CD8-positive, alpha-beta memory T cell (primary cell): ENCODE measurements around the gene FBRSL1. TPM values are rescaled to one million over a fixed set of nuclear protein-coding genes. Genes with fewer than 3 reads are reported as not detected.
A peak's percentile ranks its signal among the peaks of the same experiment; 100 is the strongest.

Experiments used
- CTCF ChIA-PET: fragments of 350-600 bp; sonication (Branson Sonifier 250); formaldehyde crosslinking; loops from one replicate; lab custom pipeline; 2021; ENCODE audit warnings: antibody characterized with exemption; lab: Charles Lee
- POLR2A ChIA-PET: fragments of 350-600 bp; sonication (Branson Sonifier 250); formaldehyde crosslinking; loops from one replicate; lab custom pipeline; 2021; ENCODE audit warnings: antibody characterized with exemption; lab: Charles Lee
- DNase-seq, 5 donors: peaks; one replicate each; pipeline versions ENCODE4 v3.0.0 to v3.0.0-alpha.2; 2020 to 2022; ENCODE audit warnings: mixed read lengths in 1 of 5
- H3K27ac ChIP-seq: one replicate; pipeline ENCODE4 v1.7.0; 2013; ENCODE audit warnings: low read depth, mild to moderate bottlenecking, low read length, moderate library complexity
- H3K27me3 ChIP-seq: 2 replicates; pipeline ENCODE4 v1.7.0; 2013; ENCODE audit warnings: low read length, mild to moderate bottlenecking; ENCODE audit not compliant: insufficient read depth, poor library complexity, severe bottlenecking
- H3K36me3 ChIP-seq: 2 replicates; pipeline ENCODE4 v1.7.0; 2013; ENCODE audit warnings: mild to moderate bottlenecking, low read length, moderate library complexity; ENCODE audit not compliant: insufficient read depth
- H3K4me1 ChIP-seq: 2 replicates; pipeline ENCODE4 v1.7.0; 2013; ENCODE audit warnings: mild to moderate bottlenecking, low read length, moderate library complexity; ENCODE audit not compliant: insufficient read depth
- H3K4me3 ChIP-seq: 2 replicates; pipeline ENCODE4 v1.7.0; 2013; ENCODE audit warnings: mild to moderate bottlenecking, low read length
- H3K9me3 ChIP-seq: 2 replicates; pipeline ENCODE4 v1.7.0; 2013; ENCODE audit warnings: mild to moderate bottlenecking, low read length
- H3K27ac Mint-ChIP-seq, 8 donors: one replicate each; pipeline ENCODE4 v1.8.0; 2020 to 2021; ENCODE audit warnings: mixed read lengths in 8 of 8, mild to moderate bottlenecking in 6 of 8, inconsistent platforms in 3 of 8, moderate library complexity in 3 of 8
- H3K27me3 Mint-ChIP-seq, 2 donors: one replicate each; pipeline ENCODE4 v1.8.0; 2020 to 2021; ENCODE audit warnings: mixed read lengths in 2 of 2, mild to moderate bottlenecking in 1 of 2, moderate library complexity in 1 of 2
- H3K36me3 Mint-ChIP-seq, 3 donors: one replicate each; pipeline ENCODE4 v1.8.0; 2020 to 2021; ENCODE audit warnings: mixed read lengths in 3 of 3, inconsistent platforms in 1 of 3, mild to moderate bottlenecking in 1 of 3
- H3K4me1 Mint-ChIP-seq, 3 donors: one replicate each; pipeline ENCODE4 v1.8.0; 2020 to 2021; ENCODE audit warnings: mixed read lengths in 3 of 3, inconsistent platforms in 1 of 3, mild to moderate bottlenecking in 1 of 3
- H3K4me3 Mint-ChIP-seq, 7 donors: one replicate each; pipeline ENCODE4 v1.8.0; 2020 to 2021; ENCODE audit warnings: mixed read lengths in 7 of 7, mild to moderate bottlenecking in 6 of 7, moderate library complexity in 4 of 7, inconsistent platforms in 2 of 7
- H3K9me3 Mint-ChIP-seq, 5 donors: one replicate each; pipeline ENCODE4 v1.8.0; 2020 to 2022; ENCODE audit warnings: mixed read lengths in 5 of 5, mild to moderate bottlenecking in 3 of 5, moderate library complexity in 2 of 5, inconsistent platforms in 1 of 5
- polyA plus RNA-seq: library from polyadenylated mRNA; unstranded; fragments of 300-500 nt; fragmentation: Illumina TruSeq; gene quantifications from one replicate; pipeline ENCODE4 v1.2.3, GENCODE V29; 2021
- total RNA-seq, 2 experiments: library from RNA; stranded (reverse); gene quantifications; one replicate each; pipeline ENCODE4 v1.2.3, GENCODE V29; 2021

FBRSL1 gene
- total and polyA plus RNA-seq, 3 experiments from 2014 or later, result 1.4 to 62.1 (median 58.1) TPM

DNA sequence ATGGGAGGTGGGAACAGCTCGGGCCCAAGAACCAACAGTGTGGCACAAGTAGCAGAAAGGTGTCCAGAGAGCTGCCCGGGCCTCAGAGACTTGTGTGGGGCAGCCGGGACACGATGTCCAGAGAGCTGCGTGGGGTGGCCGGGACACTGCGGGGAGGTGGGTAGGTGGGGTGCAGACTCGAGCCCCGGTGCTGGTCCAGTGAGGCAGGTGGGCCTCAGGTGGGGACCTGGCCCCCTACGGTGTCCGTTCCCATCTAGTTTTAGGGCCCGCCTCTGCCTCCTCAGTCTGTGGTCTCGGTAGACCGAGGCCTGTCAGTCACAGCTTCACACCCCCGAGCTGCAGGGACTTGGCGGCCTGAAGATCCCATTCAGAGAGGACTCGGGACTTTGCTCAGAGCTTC, 6.3 kb upstream of the FBRSL1 start:
- no peak for DNase-seq
- Histone ChIP-seq H3K9me3 (no peaks in the 10 kb centered on the region), H3K27ac (no peak overlapping the region), H3K36me3 (no peaks in the 10 kb centered on the region), H3K4me3 (no peak overlapping the region), H3K4me1 (peaks cover 14% of the 10 kb centered on the region), H3K27me3 (no peaks in the 10 kb centered on the region)
- Mint-ChIP-seq H3K36me3 (no peaks in the 10 kb centered on the region), H3K9me3 (peaks cover 0 to 2% (median 0%) of the 10 kb centered on the region in 5 donors), H3K27me3 (peaks cover 3% of the 10 kb centered on the region in 2 donors), H3K4me1 (peaks cover 18 to 33% (median 23%) of the 10 kb centered on the region in 3 donors), H3K4me3 (no peak overlapping the region), H3K27ac (no peak overlapping the region)
- ChIA-PET CTCF (no interaction called here), POLR2A (no interaction called here)

DNA sequence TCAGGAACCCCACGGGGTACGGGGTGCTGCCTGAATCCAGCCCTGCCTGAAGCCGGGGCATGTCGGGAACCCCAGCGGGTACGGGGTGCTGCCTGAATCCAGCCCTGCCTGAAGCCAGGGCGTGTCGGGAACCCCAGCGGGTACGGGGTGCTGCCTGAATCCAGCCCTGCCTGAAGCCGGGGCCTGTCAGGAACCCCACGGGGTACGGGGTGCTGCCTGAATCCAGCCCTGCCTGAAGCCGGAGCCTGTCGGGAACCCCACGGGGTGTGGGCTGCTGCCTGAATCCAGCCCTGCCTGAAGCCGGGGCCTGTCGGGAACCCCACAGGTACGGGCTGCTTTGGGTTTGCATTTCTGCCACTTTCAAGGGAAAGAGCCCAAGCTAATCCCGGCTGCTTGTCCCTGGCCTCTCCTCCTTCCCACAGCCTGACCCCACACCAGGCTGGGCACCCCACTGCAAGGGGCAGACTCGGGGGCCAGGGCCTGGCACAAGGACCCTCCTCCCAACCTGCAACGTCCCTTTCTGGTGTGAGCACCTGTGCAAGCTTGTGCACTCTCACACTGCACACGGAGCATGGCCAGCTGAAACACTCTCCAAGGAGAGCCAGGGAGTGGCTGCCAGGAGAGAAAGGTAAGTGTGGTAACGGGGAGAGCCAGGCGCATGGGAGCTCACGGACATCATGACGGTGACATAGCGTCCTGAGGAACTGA, 5.6 kb upstream of the FBRSL1 start:
- peaks cover 17% of the 10 kb centered on the region for H3K4me1 ChIP-seq
- no peaks in the 10 kb centered on the region for H3K9me3 ChIP-seq
- H3K9me3 Mint-ChIP-seq, result no peaks in the 10 kb centered on the region
- H3K4me3 ChIP-seq, result no peak overlapping the region
- no peak for DNase-seq
- no peaks in the 10 kb centered on the region for H3K36me3 ChIP-seq
- H3K27ac ChIP-seq, result no peak overlapping the region
- ChIA-PET POLR2A (no interaction called here), CTCF (no interaction called here)
- H3K36me3 Mint-ChIP-seq, result no peaks in the 10 kb centered on the region
- no peak overlapping the region for H3K4me3 Mint-ChIP-seq
- peaks cover 21 to 38% (median 28%) of the 10 kb centered on the region in 3 donors for H3K4me1 Mint-ChIP-seq
- peaks cover 2 to 3% of the 10 kb centered on the region in 2 donors for H3K27me3 Mint-ChIP-seq
- H3K27ac Mint-ChIP-seq, result no peak overlapping the region
- H3K27me3 ChIP-seq, result no peaks in the 10 kb centered on the region

DNA sequence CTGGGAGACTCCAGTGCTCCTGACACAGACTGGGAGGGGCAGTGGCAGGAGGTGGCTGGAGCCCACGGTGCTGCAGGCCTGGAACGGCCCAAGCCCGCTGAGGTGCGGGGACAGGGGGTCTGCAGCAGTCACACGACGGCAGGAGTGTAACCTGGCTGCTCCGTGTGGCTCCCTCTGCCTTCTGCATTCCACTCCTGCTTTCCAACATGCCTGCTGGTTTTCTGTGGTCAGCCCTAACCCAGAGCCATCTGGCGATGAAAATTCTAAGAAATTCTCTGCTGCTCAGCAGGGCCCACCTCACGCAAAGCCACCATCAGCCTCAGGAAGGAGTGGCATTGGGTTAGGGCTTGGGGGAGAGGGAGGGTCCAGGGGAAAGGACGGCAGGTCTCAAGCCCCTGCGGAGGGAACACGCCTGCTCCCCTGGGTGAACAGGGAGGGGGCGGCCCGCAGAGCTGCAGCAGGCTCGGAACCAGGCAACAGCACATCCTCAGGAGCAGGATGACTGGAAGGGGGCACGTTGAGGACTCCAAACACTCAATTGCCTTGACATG, 5.0 kb upstream of the FBRSL1 start:
- H3K27me3 ChIP-seq, result no peaks in the 10 kb centered on the region
- POLR2A ChIA-PET, result no interaction called here
- H3K27ac ChIP-seq, result no peak overlapping the region
- Mint-ChIP-seq H3K27me3 (peaks cover 0 to 3% of the 10 kb centered on the region in 2 donors), H3K9me3 (no peaks in the 10 kb centered on the region), H3K27ac (peak overlapping the region in 3 of 8 donors; percentile 47 to 66 (median 56)), H3K4me1 (peaks cover 21 to 38% (median 28%) of the 10 kb centered on the region in 3 donors), H3K36me3 (no peaks in the 10 kb centered on the region), H3K4me3 (no peak overlapping the region)
- DNase-seq, result no peak
- H3K4me1 ChIP-seq, result peaks cover 17% of the 10 kb centered on the region
- CTCF ChIA-PET, result no interaction called here
- no peaks in the 10 kb centered on the region for H3K9me3 ChIP-seq
- no peaks in the 10 kb centered on the region for H3K36me3 ChIP-seq
- H3K4me3 ChIP-seq, result no peak overlapping the region

DNA sequence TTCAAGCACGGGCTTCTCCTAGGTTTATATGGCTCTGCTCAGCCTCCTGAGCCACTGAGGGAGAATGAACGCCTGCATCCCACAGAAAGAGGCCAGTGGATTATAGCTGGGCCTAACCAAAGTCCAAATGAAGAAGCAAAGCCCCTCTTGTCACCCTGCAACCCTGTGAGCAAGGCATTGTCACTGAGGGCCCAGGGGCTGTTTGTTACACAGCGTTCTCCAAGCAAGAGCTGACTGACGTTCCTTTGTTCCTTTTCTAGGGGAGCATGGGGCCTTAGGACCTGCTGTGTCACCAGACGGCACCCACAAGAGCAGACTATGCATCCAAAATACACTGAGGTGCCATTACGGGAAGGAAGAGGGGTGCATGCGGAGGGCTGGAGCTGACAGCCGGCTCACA, 4.3 kb upstream of the FBRSL1 start:
- Mint-ChIP-seq H3K4me3 (peak overlapping the region in 2 of 7 donors; percentile 16 to 74), H3K9me3 (no peaks in the 10 kb centered on the region), H3K4me1 (peaks cover 21 to 38% (median 28%) of the 10 kb centered on the region in 3 donors), H3K27ac (peak overlapping the region in 6 of 8 donors; percentile 56 to 84 (median 64)), H3K36me3 (no peaks in the 10 kb centered on the region), H3K27me3 (peaks cover 0 to 3% of the 10 kb centered on the region in 2 donors)
- Histone ChIP-seq H3K4me3 (no peak overlapping the region), H3K4me1 (peaks cover 17% of the 10 kb centered on the region), H3K36me3 (no peaks in the 10 kb centered on the region), H3K27me3 (no peaks in the 10 kb centered on the region), H3K27ac (no peak overlapping the region), H3K9me3 (no peaks in the 10 kb centered on the region)
- ChIA-PET POLR2A (interaction anchor here (0.9 to 1.9 kb wide), 2 partner anchors 8 to 55 kb away, joined by 3 to 6 read pairs; no protein-coding TSS in a partner anchor), CTCF (no interaction called here)
- no peak for DNase-seq

DNA sequence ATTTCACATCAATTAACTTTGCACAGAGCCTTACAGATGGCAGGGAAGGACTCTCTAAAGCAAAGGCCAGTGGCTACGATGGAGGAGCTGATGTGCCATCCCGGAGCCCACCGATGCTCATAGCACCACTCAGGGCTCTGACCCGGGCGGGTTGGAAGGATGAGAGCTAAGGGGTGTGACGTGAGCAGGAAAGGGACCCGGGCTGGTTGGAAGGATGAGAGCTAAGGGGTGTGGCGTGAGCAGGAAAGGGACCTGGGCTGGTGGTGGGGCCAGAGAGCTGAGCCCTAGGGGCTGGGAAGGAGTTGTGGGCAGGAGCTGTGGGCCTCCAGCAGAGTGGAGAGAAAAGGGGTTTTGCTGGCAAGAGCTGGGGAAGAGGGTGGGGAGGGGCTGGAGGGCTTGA, 3.8 kb upstream of the FBRSL1 start:
- Histone ChIP-seq H3K27ac (no peak overlapping the region), H3K27me3 (no peaks in the 10 kb centered on the region), H3K4me1 (peaks cover 20% of the 10 kb centered on the region), H3K36me3 (no peaks in the 10 kb centered on the region), H3K9me3 (no peaks in the 10 kb centered on the region), H3K4me3 (no peak overlapping the region)
- POLR2A ChIA-PET, result interaction anchor here (0.9 to 1.9 kb wide), 2 partner anchors 8 to 56 kb away, joined by 3 to 6 read pairs; no protein-coding TSS in a partner anchor
- CTCF ChIA-PET, result interaction anchor here (1.3 kb wide), 1 partner anchor 56 kb away, joined by 4 read pairs; no protein-coding TSS in a partner anchor
- no peak for DNase-seq
- Mint-ChIP-seq H3K27ac (peak overlapping the region in 6 of 8 donors; percentile 24 to 84 (median 42)), H3K36me3 (peaks cover 0 to 3% (median 0%) of the 10 kb centered on the region in 3 donors), H3K9me3 (no peaks in the 10 kb centered on the region), H3K4me3 (peak overlapping the region in 2 of 7 donors; percentile 5 to 74), H3K27me3 (peaks cover 0 to 3% of the 10 kb centered on the region in 2 donors), H3K4me1 (peaks cover 23 to 40% (median 30%) of the 10 kb centered on the region in 3 donors)

DNA sequence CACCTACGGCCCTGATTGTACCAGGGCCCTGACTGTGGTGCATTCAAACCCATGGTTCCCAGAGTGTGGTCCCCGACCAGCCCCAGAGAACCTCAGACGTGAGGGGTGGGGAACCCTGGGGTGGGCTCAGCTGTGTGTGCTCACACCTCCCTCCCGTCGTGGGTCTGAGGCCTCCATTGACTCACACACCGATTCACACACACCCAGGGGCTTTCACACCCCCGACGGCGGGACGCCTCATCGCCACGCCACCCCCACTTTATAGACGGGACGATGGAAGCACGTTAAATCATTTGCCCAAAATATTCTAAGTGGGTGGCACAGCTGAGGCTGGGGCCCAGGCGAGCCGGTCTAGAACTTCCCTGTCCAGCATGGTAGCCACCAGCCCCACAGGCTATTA, 3.4 kb upstream of the FBRSL1 start:
- Histone ChIP-seq H3K4me3 (no peak overlapping the region), H3K4me1 (peaks cover 25% of the 10 kb centered on the region), H3K27ac (no peak overlapping the region), H3K9me3 (no peaks in the 10 kb centered on the region), H3K27me3 (no peaks in the 10 kb centered on the region), H3K36me3 (no peaks in the 10 kb centered on the region)
- Mint-ChIP-seq H3K27me3 (peaks cover 0 to 1% of the 10 kb centered on the region in 2 donors), H3K4me3 (peak overlapping the region in 1 of 7 donors; percentile 58), H3K9me3 (no peaks in the 10 kb centered on the region), H3K27ac (peak overlapping the region in 6 of 8 donors; percentile 24 to 91 (median 75)), H3K36me3 (peaks cover 0 to 5% (median 0%) of the 10 kb centered on the region in 3 donors), H3K4me1 (peaks cover 27 to 40% (median 34%) of the 10 kb centered on the region in 3 donors)
- ChIA-PET POLR2A (interaction anchor here (0.9 to 1.9 kb wide), 2 partner anchors 9 to 56 kb away, joined by 3 to 6 read pairs; no protein-coding TSS in a partner anchor), CTCF (interaction anchor here (1.3 kb wide), 1 partner anchor 56 kb away, joined by 4 read pairs; no protein-coding TSS in a partner anchor)
- DNase-seq, result no peak

DNA sequence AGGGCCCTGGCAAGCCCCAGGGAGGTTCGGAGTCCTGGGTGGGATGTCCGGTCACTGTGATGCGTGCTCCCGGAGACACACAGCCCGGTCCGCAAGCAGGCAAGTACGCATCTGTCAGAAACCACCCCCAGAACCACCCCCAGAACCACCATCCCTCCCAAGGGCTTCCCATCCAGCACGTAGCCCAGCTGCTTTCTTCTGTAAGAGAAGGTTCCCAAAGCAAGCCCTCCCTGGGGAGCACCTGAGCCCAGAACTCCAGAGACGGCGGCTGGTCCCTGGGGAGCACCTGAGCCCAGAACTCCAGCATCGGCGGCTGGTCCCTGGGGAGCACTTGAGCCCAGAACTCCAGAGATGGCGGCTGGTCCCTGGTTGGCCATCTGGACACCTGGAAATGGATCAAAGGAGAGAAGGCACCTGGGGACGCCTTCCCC, 2.6 kb upstream of the FBRSL1 start:
- Mint-ChIP-seq H3K27me3 (peaks cover 0 to 1% of the 10 kb centered on the region in 2 donors), H3K9me3 (no peaks in the 10 kb centered on the region), H3K4me1 (peaks cover 35 to 48% (median 42%) of the 10 kb centered on the region in 3 donors), H3K36me3 (peaks cover 0 to 8% (median 0%) of the 10 kb centered on the region in 3 donors), H3K4me3 (peak overlapping the region in 6 of 7 donors; percentile 83 to 97 (median 92)), H3K27ac (peak overlapping the region in 7 of 8 donors; percentile 66 to 99 (median 96))
- Histone ChIP-seq H3K9me3 (no peaks in the 10 kb centered on the region), H3K27me3 (no peaks in the 10 kb centered on the region), H3K27ac (no peak overlapping the region), H3K4me1 (peaks cover 32% of the 10 kb centered on the region), H3K36me3 (no peaks in the 10 kb centered on the region), H3K4me3 (no peak overlapping the region)
- ChIA-PET CTCF (interaction anchor here (1.3 kb wide), 1 partner anchor 57 kb away, joined by 4 read pairs; no protein-coding TSS in a partner anchor), POLR2A (interaction anchor here (1.9 kb wide), 1 partner anchor 10 kb away, joined by 6 read pairs; no protein-coding TSS in a partner anchor)
- DNase-seq, result no peak
